ENCODE measurements around the gene HBB. TPM values are rescaled to one million over a fixed set of nuclear protein-coding genes. Genes with fewer than 3 reads are reported as not detected.

The HBB gene
- total RNA-seq, 1 donor from 2014 or later = not detected

- no peaks in the 10 kb centered on the region for H3K36me3 ChIP-seq (ENCODE audit: control insufficient read depth, insufficient read depth, low read length)
- no peak overlapping the region for H3K4me3 ChIP-seq (ENCODE audit: low read depth, low read length)
- no peak for DNase-seq (ENCODE audit: low read depth)
- no peak for TF ChIP-seq CTCF (IDR thresholded peaks at IDR 0.05; ENCODE audit: insufficient read depth, low read length, severe bottlenecking)
- no peak for FAIRE-seq
- no peaks in the 10 kb centered on the region for H3K27me3 ChIP-seq (ENCODE audit: control insufficient read depth, insufficient read depth, low read length)
Measured at GRCh38 chr11:5227681-5228080, 810 bp upstream of the HBB start.

- Histone ChIP-seq H3K4me3 (ENCODE audit: low read depth, low read length) (no peak overlapping the region), H3K27me3 (ENCODE audit: control insufficient read depth, insufficient read depth, low read length) (no peaks in the 10 kb centered on the region), H3K36me3 (ENCODE audit: control insufficient read depth, insufficient read depth, low read length) (no peaks in the 10 kb centered on the region)
- FAIRE-seq (no peak), DNase-seq (ENCODE audit: low read depth) (no peak)
- no peak for TF ChIP-seq CTCF (IDR thresholded peaks at IDR 0.05; ENCODE audit: insufficient read depth, low read length, severe bottlenecking)
Measured at GRCh38 chr11:5225480-5225871, 1.4 kb downstream of the HBB start.

GRCh38 chr11:5224538-5225479 is 2.1 kb downstream of the HBB start:
- no peak overlapping the region for H3K4me3 ChIP-seq (ENCODE audit: low read depth, low read length)
- no peaks in the 10 kb centered on the region for H3K27me3 ChIP-seq (ENCODE audit: control insufficient read depth, insufficient read depth, low read length)
- H3K36me3 ChIP-seq (ENCODE audit: control insufficient read depth, insufficient read depth, low read length) = no peaks in the 10 kb centered on the region
- no peak for TF ChIP-seq CTCF (IDR thresholded peaks at IDR 0.05; ENCODE audit: insufficient read depth, low read length, severe bottlenecking)
- FAIRE-seq (no peak), DNase-seq (ENCODE audit: low read depth) (no peak)

GRCh38 chr11:5223686-5224085 is 3.2 kb downstream of the HBB start:
- Histone ChIP-seq H3K36me3 (ENCODE audit: control insufficient read depth, insufficient read depth, low read length) (no peaks in the 10 kb centered on the region), H3K27me3 (ENCODE audit: control insufficient read depth, insufficient read depth, low read length) (no peaks in the 10 kb centered on the region), H3K4me3 (ENCODE audit: low read depth, low read length) (no peak overlapping the region)
- FAIRE-seq (no peak), DNase-seq (ENCODE audit: low read depth) (no peak)
- TF ChIP-seq CTCF (IDR thresholded peaks at IDR 0.05; ENCODE audit: insufficient read depth, low read length, severe bottlenecking) = no peak

- Histone ChIP-seq H3K36me3 (ENCODE audit: control insufficient read depth, insufficient read depth, low read length) (no peaks in the 10 kb centered on the region), H3K27me3 (ENCODE audit: control insufficient read depth, insufficient read depth, low read length) (no peaks in the 10 kb centered on the region), H3K4me3 (ENCODE audit: low read depth, low read length) (no peak overlapping the region)
- no peak for DNase-seq (ENCODE audit: low read depth)
- no peak for FAIRE-seq
- TF ChIP-seq CTCF (IDR thresholded peaks at IDR 0.05; ENCODE audit: insufficient read depth, low read length, severe bottlenecking) = no peak
Measured at GRCh38 chr11:5223146-5223545, 3.7 kb downstream of the HBB start.

Data from bronchial epithelial cell (primary cell).